Measurements from ENCODE around the gene NR1D1. TPM values are rescaled to one million over a fixed set of nuclear protein-coding genes. Genes with fewer than 3 reads are reported as not detected.

Gene NR1D1
- polyA plus RNA-seq, 1 of the 3 experiments (the other 2 are of a cell fraction) = 6.5 TPM

GRCh38 chr17:40113110-40113906 lies 12.9 kb upstream of the NR1D1 start (continued):
- TF ChIP-seq, protein P1, sequence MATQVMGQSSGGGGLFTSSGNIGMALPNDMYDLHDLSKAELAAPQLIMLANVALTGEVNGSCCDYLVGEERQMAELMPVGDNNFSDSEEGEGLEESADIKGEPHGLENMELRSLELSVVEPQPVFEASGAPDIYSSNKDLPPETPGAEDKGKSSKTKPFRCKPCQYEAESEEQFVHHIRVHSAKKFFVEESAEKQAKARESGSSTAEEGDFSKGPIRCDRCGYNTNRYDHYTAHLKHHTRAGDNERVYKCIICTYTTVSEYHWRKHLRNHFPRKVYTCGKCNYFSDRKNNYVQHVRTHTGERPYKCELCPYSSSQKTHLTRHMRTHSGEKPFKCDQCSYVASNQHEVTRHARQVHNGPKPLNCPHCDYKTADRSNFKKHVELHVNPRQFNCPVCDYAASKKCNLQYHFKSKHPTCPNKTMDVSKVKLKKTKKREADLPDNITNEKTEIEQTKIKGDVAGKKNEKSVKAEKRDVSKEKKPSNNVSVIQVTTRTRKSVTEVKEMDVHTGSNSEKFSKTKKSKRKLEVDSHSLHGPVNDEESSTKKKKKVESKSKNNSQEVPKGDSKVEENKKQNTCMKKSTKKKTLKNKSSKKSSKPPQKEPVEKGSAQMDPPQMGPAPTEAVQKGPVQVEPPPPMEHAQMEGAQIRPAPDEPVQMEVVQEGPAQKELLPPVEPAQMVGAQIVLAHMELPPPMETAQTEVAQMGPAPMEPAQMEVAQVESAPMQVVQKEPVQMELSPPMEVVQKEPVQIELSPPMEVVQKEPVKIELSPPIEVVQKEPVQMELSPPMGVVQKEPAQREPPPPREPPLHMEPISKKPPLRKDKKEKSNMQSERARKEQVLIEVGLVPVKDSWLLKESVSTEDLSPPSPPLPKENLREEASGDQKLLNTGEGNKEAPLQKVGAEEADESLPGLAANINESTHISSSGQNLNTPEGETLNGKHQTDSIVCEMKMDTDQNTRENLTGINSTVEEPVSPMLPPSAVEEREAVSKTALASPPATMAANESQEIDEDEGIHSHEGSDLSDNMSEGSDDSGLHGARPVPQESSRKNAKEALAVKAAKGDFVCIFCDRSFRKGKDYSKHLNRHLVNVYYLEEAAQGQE (IDR thresholded peaks at IDR 0.05; ENCODE audit: low read depth, low read length) = no peak
- TF ChIP-seq SMC3 (IDR thresholded peaks at IDR 0.05; ENCODE audit: low read depth, low read length) (peak; percentile 83; the same call in 1 of the 2 replicates), CTCF (IDR thresholded peaks at IDR 0.05) (peak; percentile 84), TAF1 (IDR thresholded peaks at IDR 0.05; ENCODE audit: borderline replicate concordance, low read depth, low read length) (no peak), GATA2 (CRISPR knock-in tag; IDR thresholded peaks at IDR 0.05) (no peak), EP300 (IDR thresholded peaks at IDR 0.05; ENCODE audit: borderline replicate concordance in 1 of 2, low read depth in 1 of 2, low read length in 1 of 2) (0 out of 4 replicates have a peak, but pooled peaks of 1 of the 2 experiments have one; percentile 21), ELF1 (IDR thresholded peaks at IDR 0.05) (peak; percentile 61; the same call in 1 of the 2 replicates), MXI1 (IDR thresholded peaks at IDR 0.05; ENCODE audit: low read depth, low read length) (peak; percentile 99), SIN3A (IDR thresholded peaks at IDR 0.05; ENCODE audit: borderline replicate concordance, low read depth, low read length) (peak; percentile 94), RCOR1 (IDR thresholded peaks at IDR 0.05; ENCODE audit: low read length) (peak; percentile 51; the same call in 1 of the 2 replicates), NRF1 (IDR thresholded peaks at IDR 0.05; ENCODE audit: low read depth, low read length) (no peak), FOSL2 (IDR thresholded peaks at IDR 0.05; ENCODE audit: borderline replicate concordance, low read depth) (no peak), NFIC (IDR thresholded peaks at IDR 0.05; ENCODE audit: borderline replicate concordance) (peak; percentile 25; the same call in 1 of the 2 replicates), POLR2AphosphoS5 (IDR thresholded peaks at IDR 0.05; ENCODE audit: low read depth, low read length) (peak; percentile 54; the same call in 1 of the 2 replicates)
- TF ChIP-seq, protein P2, sequence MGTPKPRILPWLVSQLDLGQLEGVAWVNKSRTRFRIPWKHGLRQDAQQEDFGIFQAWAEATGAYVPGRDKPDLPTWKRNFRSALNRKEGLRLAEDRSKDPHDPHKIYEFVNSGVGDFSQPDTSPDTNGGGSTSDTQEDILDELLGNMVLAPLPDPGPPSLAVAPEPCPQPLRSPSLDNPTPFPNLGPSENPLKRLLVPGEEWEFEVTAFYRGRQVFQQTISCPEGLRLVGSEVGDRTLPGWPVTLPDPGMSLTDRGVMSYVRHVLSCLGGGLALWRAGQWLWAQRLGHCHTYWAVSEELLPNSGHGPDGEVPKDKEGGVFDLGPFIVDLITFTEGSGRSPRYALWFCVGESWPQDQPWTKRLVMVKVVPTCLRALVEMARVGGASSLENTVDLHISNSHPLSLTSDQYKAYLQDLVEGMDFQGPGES (IDR thresholded peaks at IDR 0.05; ENCODE audit: low read depth, low read length) = no peak
